ENCODE results near the gene IER5.

Gene IER5

GRCh38 chr1:181140398-181140797 is 51.9 kb downstream of the IER5 start:
- H3K4me3 ChIP-seq (replicated peaks; ENCODE audit: low read depth, low read length), result no peak overlapping the region
- no peak for DNase-seq (ENCODE audit: extremely low read depth, insufficient read length)
- H3K27me3 ChIP-seq (replicated peaks; ENCODE audit: control insufficient read depth, insufficient read depth, low read length), result no peaks in the 10 kb centered on the region
- no peak for TF ChIP-seq CTCF (IDR thresholded peaks at IDR 0.05; ENCODE audit: insufficient read depth, low read length, poor library complexity, severe bottlenecking)
- no peaks in the 10 kb centered on the region for H3K36me3 ChIP-seq (ENCODE audit: control insufficient read depth, insufficient read depth, low read length)

GRCh38 chr1:181140891-181141290 is 52.4 kb downstream of the IER5 start:
- no peak for DNase-seq (ENCODE audit: extremely low read depth, insufficient read length)

GRCh38 chr1:181141431-181141910 is 53.0 kb downstream of the IER5 start:
- Histone ChIP-seq H3K4me3 (replicated peaks; ENCODE audit: low read depth, low read length) (no peak overlapping the region), H3K27me3 (replicated peaks; ENCODE audit: control insufficient read depth, insufficient read depth, low read length) (no peaks in the 10 kb centered on the region)
- DNase-seq (ENCODE audit: extremely low read depth, insufficient read length), result peak; percentile 46

More at GRCh38 chr1:181140891-181141290, 52.4 kb downstream of the IER5 start:
- Histone ChIP-seq H3K4me3 (replicated peaks; ENCODE audit: low read depth, low read length) (no peak overlapping the region), H3K36me3 (ENCODE audit: control insufficient read depth, insufficient read depth, low read length) (no peaks in the 10 kb centered on the region), H3K27me3 (replicated peaks; ENCODE audit: control insufficient read depth, insufficient read depth, low read length) (no peaks in the 10 kb centered on the region)
- TF ChIP-seq CTCF (IDR thresholded peaks at IDR 0.05; ENCODE audit: insufficient read depth, low read length, poor library complexity, severe bottlenecking), result no peak

More at GRCh38 chr1:181141431-181141910, 53.0 kb downstream of the IER5 start:
- H3K36me3 ChIP-seq (ENCODE audit: control insufficient read depth, insufficient read depth, low read length), result no peaks in the 10 kb centered on the region
- TF ChIP-seq CTCF (IDR thresholded peaks at IDR 0.05; ENCODE audit: insufficient read depth, low read length, poor library complexity, severe bottlenecking), result peak; percentile 18

All from GM06990 (cell line).